H1 (cell line): ENCODE data around the gene OSCP1. TPM values are rescaled to one million over a fixed set of nuclear protein-coding genes. Genes with fewer than 3 reads are reported as not detected.

ENCODE experiments used
- BRCA1 ChIP-seq: IDR thresholded peaks from 2 replicates; pipeline ENCODE4 v1.6.1; 2012; ENCODE audit warnings: low read depth, low read length, improper control_type of control experiment
- JUN ChIP-seq: IDR thresholded peaks from 2 replicates; pipeline ENCODE4 v1.6.1; 2011; ENCODE audit warnings: low read depth, mild to moderate bottlenecking, improper control_type of control experiment, low read length
- polyA plus RNA-seq, 7 experiments: library from polyadenylated mRNA; depleted of rRNA in 3 of 7; stranded (reverse) in 5 of 7; unstranded in 2 of 7; fragments of >200 nt in 5 of 7; fragments of 200-250 nt in 2 of 7; gene quantifications; 1 replicate in 5 of 7; 2 replicates in 1 of 7; 4 replicates in 1 of 7; pipeline versions ENCODE4 v1.2.1 to v1.2.3, GENCODE V29; 2011 to 2013; ENCODE audit warnings: missing spikeins in 2 of 7, mixed read lengths in 2 of 7
- total RNA-seq: library from RNA; stranded (reverse); fragmentation: NEBNext Ultra II Directional; extraction: Animal tissue kit (Norgen Biotek cat#: 25700); gene quantifications from 2 replicates; pipeline ENCODE4 v1.2.1, GENCODE V29; 2021

The OSCP1 gene
- total and polyA plus RNA-seq, 2 of the 8 experiments (the other 6 are each of a cell fraction or from before 2014, with no cell fraction given) = 1.8 to 3.3 TPM

GRCh38 chr1:36421649-36422048, 28.6 kb downstream of the OSCP1 start (continued):
- TF ChIP-seq BRCA1 (no peak), JUN (no peak)
